Ureter (tissue), 1 donor: ENCODE data around the gene WBP2NL. TPM values are rescaled to one million over a fixed set of nuclear protein-coding genes. Genes with fewer than 3 reads are reported as not detected.

Source experiments
- DNase-seq: peaks from one replicate; pipeline ENCODE4 v3.0.0-alpha.2; 2020; ENCODE audit warnings: low spot score
- total RNA-seq: library from RNA; stranded (reverse); gene quantifications from one replicate; pipeline ENCODE4 v1.2.4, GENCODE V29; 2023
- donor health status: DM: yes; HTN: yes; CAD: no.

WBP2NL gene
- total RNA-seq, 1 donor from 2014 or later = 4.2 TPM

- DNase-seq = no peak
These were observed 19.9 kb upstream of the WBP2NL start for GRCh38 chr22:41978732-41979131.

DNA sequence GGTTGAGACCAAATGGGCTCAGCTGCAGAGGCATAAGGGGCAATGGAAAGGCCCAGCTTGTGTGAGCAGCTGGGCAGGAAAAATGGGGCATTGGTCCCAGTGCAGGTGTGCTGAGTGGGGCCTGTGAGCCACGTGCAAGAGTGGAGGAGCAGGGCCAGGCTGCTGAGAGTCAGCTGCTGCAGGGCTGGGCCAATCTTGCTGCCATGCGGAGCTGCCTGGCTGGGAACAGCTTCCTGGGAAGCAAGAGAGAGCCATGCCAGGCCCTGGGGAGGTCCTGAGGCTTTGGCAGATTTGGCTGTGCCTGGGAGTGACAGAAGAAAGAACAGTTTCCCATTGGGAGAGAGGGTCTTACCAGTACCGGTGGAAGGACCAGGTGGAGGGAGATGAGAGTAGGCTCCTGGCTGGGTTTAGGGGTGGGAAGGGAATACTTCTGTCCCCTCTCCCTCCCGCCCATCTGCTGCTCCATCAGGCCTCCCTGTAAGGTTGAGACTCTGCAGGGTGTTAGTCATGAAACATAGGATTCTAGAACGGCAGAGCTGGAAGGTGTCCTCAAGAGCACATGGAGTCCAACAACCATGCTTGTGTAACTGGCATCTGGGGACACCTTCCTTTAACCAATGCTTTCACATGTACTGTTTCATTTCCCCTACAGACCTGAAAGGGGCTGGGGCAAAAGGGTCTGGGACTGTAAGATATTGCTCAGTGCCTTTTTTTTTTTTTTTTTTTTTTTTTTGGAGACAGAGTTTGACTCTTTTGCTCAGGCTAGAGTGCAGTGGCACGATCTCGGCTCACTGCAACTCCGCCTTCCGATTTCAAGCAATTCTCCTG, 19.0 kb upstream of the WBP2NL start:
- DNase-seq = no peak

- DNase-seq = no peak
These were observed 15.7 kb upstream of the WBP2NL start for GRCh38 chr22:41982865-41983264.

DNA sequence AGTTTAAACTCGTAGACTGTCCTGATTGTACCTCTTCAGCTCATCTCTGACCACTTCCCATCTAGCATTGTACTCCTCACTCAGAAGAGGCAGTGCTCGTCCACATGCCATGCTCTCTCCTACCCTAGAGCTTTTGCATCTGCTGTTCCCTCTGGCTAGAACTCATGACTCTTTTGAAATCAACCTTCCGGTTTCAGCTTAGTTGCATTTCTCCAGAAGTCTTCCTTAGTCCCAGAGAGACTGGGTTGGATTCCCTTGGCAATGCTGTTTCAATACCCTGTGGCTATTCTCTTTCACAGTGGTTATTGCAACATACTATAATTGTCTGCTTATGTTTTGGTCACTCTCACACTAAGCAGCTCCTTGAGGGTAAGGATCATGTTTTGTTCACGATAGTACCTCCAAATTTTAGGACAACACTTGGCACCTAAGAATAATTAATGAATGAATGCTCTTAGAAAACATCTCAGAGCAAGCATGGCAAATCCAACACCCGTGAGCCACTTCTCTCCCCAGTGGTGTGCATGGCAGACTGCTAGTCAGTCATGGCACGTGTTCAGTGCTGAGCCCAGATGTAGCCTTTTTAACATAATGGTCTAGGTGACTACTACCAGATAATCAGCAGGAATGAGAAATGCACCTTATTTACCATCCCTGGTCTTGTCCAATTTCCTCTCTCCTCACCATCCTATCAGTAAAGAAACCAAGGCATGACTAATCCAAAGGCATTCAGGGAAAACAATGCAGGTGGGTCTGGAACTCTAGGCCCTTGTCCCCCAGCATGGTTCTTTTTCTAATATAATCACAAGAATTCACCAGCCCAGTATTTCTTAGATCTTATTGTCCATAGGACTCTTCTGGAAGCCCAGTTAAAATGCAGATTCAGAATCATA, 14.8 kb upstream of the WBP2NL start:
- no peak for DNase-seq

DNA sequence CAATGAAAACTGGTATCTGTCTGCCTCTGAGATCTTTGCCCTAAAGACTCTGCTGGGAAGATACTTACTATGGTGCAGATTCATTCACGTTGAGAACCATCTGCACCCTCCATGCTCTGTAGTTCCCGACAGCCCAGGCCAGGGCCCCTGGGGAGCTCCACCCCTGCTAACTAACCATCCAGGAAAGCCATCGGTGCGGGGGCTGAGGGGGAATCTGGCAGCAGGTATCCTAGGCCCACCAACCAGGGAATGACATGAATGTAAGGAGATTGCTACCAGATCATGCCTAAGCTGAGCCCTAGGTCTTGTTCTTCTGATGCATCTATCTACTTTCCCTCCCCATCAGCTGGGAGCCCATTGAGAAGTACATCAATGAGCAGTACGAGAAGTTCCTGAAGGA, 11.3 kb upstream of the WBP2NL start:
- DNase-seq = no peak

- no peak for DNase-seq
These were observed 9.3 kb upstream of the WBP2NL start for GRCh38 chr22:41989246-41989645.

- DNase-seq = no peak
These were observed 7.5 kb upstream of the WBP2NL start for GRCh38 chr22:41991111-41991510.

GRCh38 chr22:41992496-41992895, 6.1 kb upstream of the WBP2NL start:
- DNase-seq = no peak

DNA sequence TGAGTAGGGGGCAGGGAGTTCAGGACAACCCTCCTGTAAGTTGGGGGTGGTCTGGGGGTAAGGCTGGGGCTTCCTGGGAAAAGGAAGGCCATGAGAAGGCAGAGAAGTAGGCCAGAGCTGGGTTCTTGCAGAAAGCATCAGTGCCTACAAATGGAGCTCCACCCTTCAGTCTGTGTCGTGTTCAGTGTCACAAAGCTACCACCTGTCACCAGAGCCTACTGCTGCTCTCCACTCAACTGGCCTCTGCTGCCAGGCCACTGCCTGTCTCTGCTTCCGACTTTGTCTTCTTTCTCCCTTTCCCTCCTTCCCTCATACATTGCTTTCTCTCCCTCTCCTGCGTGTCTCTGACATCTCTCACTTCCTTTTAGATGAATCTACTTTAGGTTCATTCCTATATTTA, 3.4 kb upstream of the WBP2NL start:
- DNase-seq = no peak

- DNase-seq = no peak
These were observed 1.8 kb upstream of the WBP2NL start for GRCh38 chr22:41996826-41997225.

DNA sequence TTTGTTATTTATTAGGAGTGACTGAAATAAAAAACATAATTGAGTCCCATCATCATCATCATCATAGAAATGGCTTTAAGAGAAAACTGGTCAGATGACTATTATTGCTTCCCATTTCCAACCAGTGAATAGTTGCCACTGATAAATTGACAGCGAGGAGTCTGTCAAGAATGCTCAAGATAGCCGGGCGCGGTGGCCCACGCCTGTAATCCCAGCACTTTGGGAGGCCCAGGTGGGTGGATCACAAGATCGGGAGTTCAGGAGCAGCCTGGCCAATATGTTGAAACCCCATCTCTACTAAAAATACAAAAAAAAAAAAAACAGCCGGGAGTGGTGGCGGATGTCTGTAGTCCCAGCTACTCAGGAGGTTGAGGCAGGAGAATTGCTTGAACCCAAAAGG, 1.9 kb downstream of the WBP2NL start:
- DNase-seq = no peak

- DNase-seq = no peak
These were observed 2.5 kb downstream of the WBP2NL start for GRCh38 chr22:42001121-42001520.

DNA sequence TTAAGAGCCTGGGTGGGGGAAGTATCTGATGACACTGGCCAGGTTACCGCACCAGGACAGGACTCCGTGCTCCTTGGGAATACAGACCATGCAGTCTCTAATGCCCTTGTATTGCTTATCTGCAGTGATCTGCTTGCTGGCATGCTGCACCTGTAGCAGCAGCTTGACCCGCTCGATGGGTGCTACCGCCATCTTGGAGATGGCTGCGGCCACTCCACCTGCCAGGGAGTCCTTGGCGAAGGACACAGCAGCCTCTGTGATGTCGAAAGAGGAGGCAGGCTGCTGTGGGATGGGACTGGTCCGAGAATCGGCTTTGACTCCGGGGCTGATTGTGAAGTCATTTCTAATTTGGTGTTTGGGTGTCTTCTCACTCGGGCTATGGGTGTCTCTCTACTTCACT, 3.1 kb downstream of the WBP2NL start:
- DNase-seq = no peak

GRCh38 chr22:42007922-42008321, 9.3 kb downstream of the WBP2NL start:
- no peak for DNase-seq

GRCh38 chr22:42010778-42011177, 12.2 kb downstream of the WBP2NL start:
- DNase-seq = no peak

GRCh38 chr22:42013385-42013784, 14.8 kb downstream of the WBP2NL start:
- DNase-seq = no peak

- no peak for DNase-seq
These were observed 17.5 kb downstream of the WBP2NL start for GRCh38 chr22:42016111-42016510.

DNA sequence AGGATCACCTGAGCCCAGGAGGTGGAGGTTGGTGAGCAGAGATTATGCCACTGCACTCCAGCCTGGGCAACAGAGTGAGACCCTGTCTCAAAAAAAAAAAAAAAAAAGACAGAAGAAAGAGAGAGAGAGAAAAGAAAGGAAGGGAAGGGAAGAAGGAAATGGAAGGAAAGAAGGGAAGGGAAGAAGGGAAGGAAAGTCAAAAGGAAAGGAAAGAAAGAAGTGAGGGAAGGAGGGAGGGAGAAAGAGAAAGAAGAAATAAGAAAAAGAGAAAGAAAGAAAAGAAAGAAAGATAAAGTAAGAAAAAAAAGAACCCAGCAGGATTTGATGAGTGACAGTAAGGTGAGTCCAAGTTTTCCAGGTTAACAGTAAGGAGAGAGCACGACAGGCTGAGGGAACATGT, 19.6 kb downstream of the WBP2NL start:
- DNase-seq = no peak

- no peak for DNase-seq
These were observed 23.0 kb downstream of the WBP2NL start for GRCh38 chr22:42021571-42021970.

DNA sequence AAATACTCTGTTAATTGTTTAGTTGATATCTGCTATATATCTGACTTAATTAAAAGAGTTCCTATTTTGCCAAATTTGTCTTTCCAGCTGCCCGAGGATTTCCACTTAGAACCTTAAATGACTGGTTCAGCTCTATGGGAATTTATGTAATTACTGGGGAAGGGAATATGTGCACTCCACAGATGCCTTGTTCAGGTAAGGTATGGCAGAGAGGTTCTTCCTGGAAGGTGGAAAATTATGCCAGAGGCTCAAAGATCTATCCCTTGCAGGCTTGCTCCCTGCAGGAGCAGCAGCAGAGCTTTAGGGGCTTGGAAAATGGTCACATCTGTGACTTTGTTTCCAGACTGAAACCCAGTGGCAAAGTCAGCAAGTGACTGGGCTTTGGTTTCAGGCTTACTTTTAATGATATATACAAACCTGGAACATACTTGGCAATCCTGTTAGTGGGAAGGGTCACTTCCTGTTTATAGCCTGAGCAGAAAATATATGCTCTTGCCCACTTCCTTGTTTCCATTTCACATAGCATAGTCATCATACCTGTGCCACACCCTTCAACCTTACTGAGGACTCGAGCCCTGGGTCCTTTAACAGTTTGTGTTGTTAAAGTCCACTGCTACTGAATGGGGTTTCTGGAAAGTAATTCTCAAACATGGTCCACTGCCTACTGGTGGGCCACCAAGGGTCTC, 23.7 kb downstream of the WBP2NL start:
- no peak for DNase-seq

DNA sequence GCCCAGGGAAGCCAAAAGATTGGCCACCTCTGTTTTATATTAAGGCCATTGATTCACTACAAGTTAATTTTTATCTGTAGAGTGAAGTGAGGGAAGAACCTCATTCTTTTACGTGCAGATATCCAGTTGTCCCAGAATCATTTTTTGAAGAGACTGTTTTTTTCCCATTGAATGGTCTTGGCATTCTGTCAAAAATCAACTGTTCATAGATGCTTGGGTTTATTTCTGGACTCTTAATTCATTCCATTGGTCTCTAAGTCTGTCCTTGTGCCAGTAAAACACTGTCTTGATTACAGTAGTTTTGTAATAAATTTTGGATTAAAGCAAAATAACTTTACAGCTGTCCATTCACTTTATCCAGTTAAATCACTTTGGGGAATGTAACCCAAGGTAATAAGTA, 26.8 kb downstream of the WBP2NL start:
- DNase-seq = no peak

- DNase-seq = no peak
These were observed 28.1 kb downstream of the WBP2NL start for GRCh38 chr22:42026705-42027104.
